Sigmoid colon (tissue), 4 donors: Measurements from ENCODE around the gene CACNA1D.

ENCODE experiments used
- EP300 ChIP-seq, 4 donors: sonication (generic); formaldehyde crosslinking; IDR thresholded peaks; one replicate each; pipeline ENCODE4 v1.6.1; 2017; ENCODE audit warnings: antibody characterized with exemption in 4 of 4
- POLR2A ChIP-seq, 2 donors: fragments of 450-650 bp; IDR thresholded peaks; one replicate each; pipeline ENCODE4 v1.6.1; 2016; ENCODE audit warnings: antibody characterized with exemption in 2 of 2, mild to moderate bottlenecking in 2 of 2, moderate library complexity in 2 of 2
- POLR2AphosphoS5 ChIP-seq, 4 donors: sonication (generic); formaldehyde crosslinking; IDR thresholded peaks; one replicate each; pipeline ENCODE4 v1.6.1; 2017; ENCODE audit warnings: antibody characterized with exemption in 4 of 4
- TF ChIP-seq, protein P1 (sequence below), 4 experiments: fragments of 450-650 bp in 3 of 4; fragments of 200-600 bp in 1 of 4; IDR thresholded peaks; one replicate each; pipeline ENCODE4 v1.5.1; 2016 to 2019; ENCODE audit warnings: antibody characterized with exemption in 4 of 4, mild to moderate bottlenecking in 3 of 4, moderate library complexity in 2 of 4

DNA sequence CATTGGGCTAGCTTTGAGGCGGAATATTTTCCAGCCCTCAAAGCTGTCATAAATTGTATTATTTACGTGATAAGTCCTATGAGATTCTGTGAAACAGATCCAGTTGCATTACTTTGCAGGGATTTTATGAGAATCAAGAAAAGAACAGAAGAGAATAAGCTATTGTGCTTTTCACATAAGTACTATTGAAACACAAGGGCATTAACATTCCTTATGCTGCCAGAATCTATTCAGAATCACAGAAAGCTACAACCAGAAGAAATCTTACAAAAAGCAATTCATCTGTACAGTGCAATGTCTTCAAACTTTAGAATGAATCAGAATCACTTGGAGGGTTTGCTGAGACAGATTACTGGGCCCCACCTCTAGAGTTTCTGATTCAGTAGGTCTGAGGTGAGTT, 10.6 kb upstream of the CACNA1D start:
- no peak for TF ChIP-seq POLR2A (IDR thresholded peaks at IDR 0.05)
- TF ChIP-seq, protein P1, sequence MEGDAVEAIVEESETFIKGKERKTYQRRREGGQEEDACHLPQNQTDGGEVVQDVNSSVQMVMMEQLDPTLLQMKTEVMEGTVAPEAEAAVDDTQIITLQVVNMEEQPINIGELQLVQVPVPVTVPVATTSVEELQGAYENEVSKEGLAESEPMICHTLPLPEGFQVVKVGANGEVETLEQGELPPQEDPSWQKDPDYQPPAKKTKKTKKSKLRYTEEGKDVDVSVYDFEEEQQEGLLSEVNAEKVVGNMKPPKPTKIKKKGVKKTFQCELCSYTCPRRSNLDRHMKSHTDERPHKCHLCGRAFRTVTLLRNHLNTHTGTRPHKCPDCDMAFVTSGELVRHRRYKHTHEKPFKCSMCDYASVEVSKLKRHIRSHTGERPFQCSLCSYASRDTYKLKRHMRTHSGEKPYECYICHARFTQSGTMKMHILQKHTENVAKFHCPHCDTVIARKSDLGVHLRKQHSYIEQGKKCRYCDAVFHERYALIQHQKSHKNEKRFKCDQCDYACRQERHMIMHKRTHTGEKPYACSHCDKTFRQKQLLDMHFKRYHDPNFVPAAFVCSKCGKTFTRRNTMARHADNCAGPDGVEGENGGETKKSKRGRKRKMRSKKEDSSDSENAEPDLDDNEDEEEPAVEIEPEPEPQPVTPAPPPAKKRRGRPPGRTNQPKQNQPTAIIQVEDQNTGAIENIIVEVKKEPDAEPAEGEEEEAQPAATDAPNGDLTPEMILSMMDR (IDR thresholded peaks at IDR 0.05): no peak
- no peak for TF ChIP-seq POLR2AphosphoS5 (IDR thresholded peaks at IDR 0.05)
- no peak for TF ChIP-seq EP300 (IDR thresholded peaks at IDR 0.05)
